Mesendoderm (in vitro differentiated cells): ENCODE results near the gene ICA1.
"Not testable (repeated sequence)": the region's sequence is repeated elsewhere in the genome, so short reads cannot be mapped to it uniquely, and the experiment has no call there.

ENCODE experiments used
- DNase-seq: peaks from one replicate; pipeline ENCODE4 v3.0.0; 2013
- H2AK5ac ChIP-seq: 2 replicates; pipeline ENCODE4 v1.6.1; 2013; ENCODE audit warnings: low read length, inconsistent platforms
- H2BK120ac ChIP-seq: 2 replicates; pipeline ENCODE4 v1.6.1; 2013; ENCODE audit warnings: low read depth, mild to moderate bottlenecking, low read length, moderate library complexity, mixed read lengths
- H2BK15ac ChIP-seq: replicated peaks from 2 replicates; pipeline ENCODE4 v1.6.1; 2013; ENCODE audit warnings: low read depth, mild to moderate bottlenecking, moderate library complexity
- H2BK5ac ChIP-seq: 2 replicates; pipeline ENCODE4 v1.6.1; 2013; ENCODE audit warnings: low read length, inconsistent platforms
- H3K18ac ChIP-seq: 2 replicates; pipeline ENCODE4 v1.6.1; 2013; ENCODE audit warnings: mild to moderate bottlenecking, low read length, mixed read lengths
- H3K23ac ChIP-seq: one replicate; pipeline ENCODE4 v1.6.1; 2013; ENCODE audit warnings: low read length
- H3K27ac ChIP-seq: 2 replicates; pipeline ENCODE4 v1.5.1; 2013; ENCODE audit warnings: low read depth, mild to moderate bottlenecking, inconsistent platforms, low read length, moderate library complexity
- H3K27me3 ChIP-seq: 2 replicates; pipeline ENCODE4 v1.6.1; 2013; ENCODE audit warnings: low read length, control low read depth, mild to moderate bottlenecking, inconsistent platforms; ENCODE audit not compliant: insufficient read depth, poor library complexity
- H3K36me3 ChIP-seq: 2 replicates; pipeline ENCODE4 v1.6.1; 2013; ENCODE audit warnings: low read length, inconsistent platforms; ENCODE audit not compliant: control insufficient read depth, insufficient read depth
- H3K4ac ChIP-seq: one replicate; pipeline ENCODE4 v1.6.1; 2013; ENCODE audit warnings: low read depth, mild to moderate bottlenecking, low read length, moderate library complexity
- H3K4me1 ChIP-seq: 2 replicates; pipeline ENCODE4 v1.6.1; 2013; ENCODE audit warnings: low read depth, low read length, inconsistent platforms; ENCODE audit not compliant: control insufficient read depth
- H3K4me2 ChIP-seq: 2 replicates; pipeline ENCODE4 v1.6.1; 2013; ENCODE audit warnings: low read length
- H3K4me3 ChIP-seq: 2 replicates; pipeline ENCODE4 v1.5.1; 2013; ENCODE audit warnings: mild to moderate bottlenecking, low read length
- H3K56ac ChIP-seq: one replicate; pipeline ENCODE4 v1.6.1; 2013; ENCODE audit warnings: low read length
- H3K79me1 ChIP-seq: 2 replicates; pipeline ENCODE4 v1.6.1; 2013; ENCODE audit warnings: low read length, inconsistent platforms
- H3K79me2 ChIP-seq: 2 replicates; pipeline ENCODE4 v1.6.1; 2013; ENCODE audit warnings: mild to moderate bottlenecking, low read length; ENCODE audit not compliant: control insufficient read depth, insufficient read depth
- H3K9ac ChIP-seq: 2 replicates; pipeline ENCODE4 v1.6.1; 2013; ENCODE audit warnings: low read length, inconsistent platforms
- H4K5ac ChIP-seq: one replicate; pipeline ENCODE4 v1.6.1; 2013; ENCODE audit warnings: low read length
- H4K8ac ChIP-seq: one replicate; pipeline ENCODE4 v1.6.1; 2013; ENCODE audit warnings: low read depth, mild to moderate bottlenecking, control low read depth, low read length, moderate library complexity
- WGBS: extraction: QIAGEN DNeasy Blood & Tissue Kit; methylation state at CpG from one replicate; pipeline ENCODE4 v1.1.7; 2013; ENCODE audit warnings: low lambda C conversion rate, missing lambda C conversion rate; ENCODE audit not compliant: insufficient coverage; ENCODE audit errors: extremely low coverage; 5-methylcytosine and 5-hydroxymethylcytosine counted together

Gene ICA1

DNA sequence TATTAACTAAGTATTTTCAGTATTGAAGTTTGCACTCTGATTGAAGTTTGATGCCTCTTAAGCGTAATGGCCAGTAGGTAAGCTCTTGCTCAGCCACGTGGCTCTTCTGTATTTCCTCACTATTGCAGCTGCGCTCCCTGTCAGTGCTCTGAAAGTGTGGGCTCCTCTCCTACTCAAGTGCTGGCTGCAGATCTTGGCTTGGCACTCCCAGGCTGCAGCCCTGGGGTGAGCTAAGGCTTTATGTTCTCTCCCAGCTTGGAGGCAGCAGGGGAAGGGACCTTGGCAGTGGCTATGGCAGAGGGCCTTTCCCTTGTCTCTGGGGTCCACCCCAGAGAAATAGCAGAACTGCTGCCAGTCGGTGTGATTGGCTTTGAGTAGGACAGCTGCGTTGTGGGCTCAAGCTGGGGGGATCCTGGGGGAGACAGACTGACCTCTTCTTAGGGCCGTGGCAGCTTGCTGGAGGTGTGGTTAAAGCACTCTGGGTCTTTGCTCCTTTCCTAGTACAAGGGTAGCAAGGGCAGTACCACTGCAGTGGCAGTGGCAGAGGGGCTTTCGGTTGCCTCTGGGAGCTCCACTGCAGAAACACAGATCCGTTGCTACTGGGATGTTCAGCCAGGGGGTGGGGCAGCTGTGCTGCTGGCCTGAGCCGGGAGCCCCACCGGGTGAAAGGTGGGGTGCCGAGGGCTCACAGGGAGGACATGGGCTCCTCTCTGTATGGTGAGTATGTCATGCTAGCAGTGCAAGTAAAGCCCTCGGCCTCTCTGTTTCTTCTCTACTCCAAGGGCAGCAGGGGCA lies 192.9 kb downstream of the ICA1 start:
- no peak overlapping the region for H3K23ac ChIP-seq
- H3K9ac ChIP-seq: no peak overlapping the region
- H4K5ac ChIP-seq: no peak overlapping the region
- H2BK5ac ChIP-seq: no peak overlapping the region
- no peak overlapping the region for H3K18ac ChIP-seq
- no peak overlapping the region for H3K27ac ChIP-seq
- no CpG with 5 or more reads among the region's 12 CpGs for WGBS
- no peak overlapping the region for H2BK120ac ChIP-seq
- no peaks in the 10 kb centered on the region for H3K4me1 ChIP-seq
- H3K79me1 ChIP-seq: no peaks in the 10 kb centered on the region
- H3K4ac ChIP-seq: no peak overlapping the region
- no peak overlapping the region for H2AK5ac ChIP-seq
- no peaks in the 10 kb centered on the region for H3K79me2 ChIP-seq
- no peaks in the 10 kb centered on the region for H3K36me3 ChIP-seq
- H4K8ac ChIP-seq: no peak overlapping the region
- no peak overlapping the region for H3K56ac ChIP-seq
- no peak overlapping the region for H2BK15ac ChIP-seq
- H3K27me3 ChIP-seq: no peaks in the 10 kb centered on the region
- no peak for DNase-seq
- H3K4me3 ChIP-seq: no peak overlapping the region
- no peak overlapping the region for H3K4me2 ChIP-seq

DNA sequence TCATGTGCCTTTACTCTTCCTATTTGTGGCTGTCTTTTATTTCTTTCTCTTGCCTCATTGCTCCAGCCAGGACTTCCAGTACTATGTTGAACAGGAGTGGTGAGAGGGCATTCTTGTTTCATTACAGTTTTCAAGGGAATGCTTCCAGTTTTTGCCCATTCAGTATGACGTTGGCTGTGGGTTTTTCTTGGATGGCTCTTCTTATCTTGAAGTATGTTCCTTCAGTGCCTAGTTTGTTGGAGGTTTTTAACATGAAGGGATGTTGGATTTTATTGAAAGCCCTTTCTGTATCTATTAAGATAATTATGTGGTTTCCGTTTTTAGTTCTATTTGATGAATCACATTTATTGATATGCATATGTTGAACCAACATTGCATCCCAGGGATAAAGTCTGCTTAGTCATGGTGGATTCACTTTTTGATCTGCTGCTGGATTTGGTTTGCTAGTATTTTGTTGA lies 196.6 kb downstream of the ICA1 start:
- no peak overlapping the region for H2AK5ac ChIP-seq
- H3K27ac ChIP-seq: no peak overlapping the region
- H3K4me3 ChIP-seq: no peak overlapping the region
- no peak overlapping the region for H3K4me2 ChIP-seq
- DNase-seq: no peak
- no peaks in the 10 kb centered on the region for H3K27me3 ChIP-seq
- H3K4ac ChIP-seq: no peak overlapping the region
- no peaks in the 10 kb centered on the region for H3K4me1 ChIP-seq
- no peaks in the 10 kb centered on the region for H3K36me3 ChIP-seq
- H3K56ac ChIP-seq: no peak overlapping the region
- no peak overlapping the region for H3K23ac ChIP-seq
- H4K8ac ChIP-seq: no peak overlapping the region
- no peaks in the 10 kb centered on the region for H3K79me1 ChIP-seq
- H3K18ac ChIP-seq: no peak overlapping the region
- H2BK5ac ChIP-seq: no peak overlapping the region
- no peaks in the 10 kb centered on the region for H3K79me2 ChIP-seq
- no peak overlapping the region for H2BK120ac ChIP-seq
- H3K9ac ChIP-seq: no peak overlapping the region
- WGBS: no CpG with 5 or more reads among the region's 2 CpGs
- H4K5ac ChIP-seq: no peak overlapping the region
- H2BK15ac ChIP-seq: no peak overlapping the region

- no peak overlapping the region for H3K18ac ChIP-seq
- H3K27me3 ChIP-seq: no peaks in the 10 kb centered on the region
- H4K5ac ChIP-seq: no peak overlapping the region
- no peak overlapping the region for H3K4ac ChIP-seq
- H3K4me1 ChIP-seq: no peaks in the 10 kb centered on the region
- DNase-seq: no peak
- no peak overlapping the region for H3K4me3 ChIP-seq
- H2AK5ac ChIP-seq: no peak overlapping the region
- H2BK15ac ChIP-seq: no peak overlapping the region
- H2BK5ac ChIP-seq: no peak overlapping the region
- no peaks in the 10 kb centered on the region for H3K79me2 ChIP-seq
- no peak overlapping the region for H3K27ac ChIP-seq
- H3K23ac ChIP-seq: no peak overlapping the region
- H3K9ac ChIP-seq: no peak overlapping the region
- H2BK120ac ChIP-seq: no peak overlapping the region
- H4K8ac ChIP-seq: no peak overlapping the region
- no CpG with 5 or more reads among the region's 12 CpGs for WGBS
- H3K4me2 ChIP-seq: no peak overlapping the region
- no peak overlapping the region for H3K56ac ChIP-seq
- H3K36me3 ChIP-seq: no peaks in the 10 kb centered on the region
- H3K79me1 ChIP-seq: no peaks in the 10 kb centered on the region
These were observed 197.1 kb downstream of the ICA1 start for GRCh38 chr7:8064828-8065227.

- no peak overlapping the region for H2BK15ac ChIP-seq
- no peak overlapping the region for H3K27ac ChIP-seq
- no peak overlapping the region for H4K5ac ChIP-seq
- H4K8ac ChIP-seq: no peak overlapping the region
- no peaks in the 10 kb centered on the region for H3K79me2 ChIP-seq
- H2AK5ac ChIP-seq: no peak overlapping the region
- no peak overlapping the region for H3K23ac ChIP-seq
- H3K56ac ChIP-seq: no peak overlapping the region
- H3K4me2 ChIP-seq: no peak overlapping the region
- no peak overlapping the region for H3K4me3 ChIP-seq
- no peak overlapping the region for H3K9ac ChIP-seq
- no peaks in the 10 kb centered on the region for H3K27me3 ChIP-seq
- no peaks in the 10 kb centered on the region for H3K4me1 ChIP-seq
- no peak overlapping the region for H2BK120ac ChIP-seq
- no peak overlapping the region for H3K4ac ChIP-seq
- no peaks in the 10 kb centered on the region for H3K79me1 ChIP-seq
- H3K36me3 ChIP-seq: no peaks in the 10 kb centered on the region
- H2BK5ac ChIP-seq: no peak overlapping the region
- DNase-seq: no peak
- no peak overlapping the region for H3K18ac ChIP-seq
These were observed 198.2 kb downstream of the ICA1 start for GRCh38 chr7:8063706-8064297.

DNA sequence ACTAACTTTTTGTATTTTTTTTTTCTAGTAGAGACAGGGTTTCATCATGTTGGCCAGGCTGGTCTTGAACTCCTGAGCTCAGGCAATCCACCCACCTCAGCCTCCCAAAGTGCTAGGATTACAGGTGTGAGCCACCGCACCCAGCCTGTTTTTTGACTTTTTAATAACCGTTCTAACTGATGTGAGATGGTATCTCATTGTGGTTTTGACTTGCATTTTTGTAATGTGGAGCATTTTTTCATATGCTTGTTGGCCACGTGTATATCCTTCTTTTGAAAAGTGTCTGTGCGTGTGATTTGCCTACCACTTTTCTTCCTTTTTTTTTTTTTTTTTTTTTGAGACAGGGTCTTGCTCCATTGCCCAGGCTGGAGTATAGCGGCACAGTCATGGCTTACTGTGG lies 198.7 kb downstream of the ICA1 start:
- H3K23ac ChIP-seq, H2BK5ac ChIP-seq, H2BK15ac ChIP-seq, H3K4me3 ChIP-seq, H3K27ac ChIP-seq, H3K4ac ChIP-seq, H3K36me3 ChIP-seq, H3K4me2 ChIP-seq, H3K18ac ChIP-seq, H3K56ac ChIP-seq, H4K5ac ChIP-seq, H3K27me3 ChIP-seq, H3K79me2 ChIP-seq, H3K9ac ChIP-seq, DNase-seq, H2AK5ac ChIP-seq, H3K79me1 ChIP-seq, H3K4me1 ChIP-seq, H4K8ac ChIP-seq, H2BK120ac ChIP-seq: not testable (repeated sequence)
- WGBS: no CpG with 5 or more reads among the region's 5 CpGs
